Esophagus muscularis mucosa (tissue), 4 donors: ENCODE results near the gene C1orf159. TPM values are rescaled to one million over a fixed set of nuclear protein-coding genes. Genes with fewer than 3 reads are reported as not detected.
"Not testable (repeated sequence)": the region's sequence is repeated elsewhere in the genome, so short reads cannot be mapped to it uniquely, and the experiment has no call there.

Experiments used
- DNase-seq: peaks from one replicate; pipeline ENCODE4 v3.0.0-alpha.2; 2017; ENCODE audit errors: extremely low spot score
- H3K27ac ChIP-seq, 4 donors: fragments of 200-600 bp; sonication (generic); replicated peaks in 1 of 4; 1 replicate in 3 of 4; 2 replicates in 1 of 4; pipeline ENCODE4 v1.5.1; 2016 to 2019; ENCODE audit warnings: mild to moderate bottlenecking in 1 of 4
- H3K27me3 ChIP-seq, 4 donors: fragments of 200-600 bp; sonication (generic); one replicate each; pipeline versions ENCODE4 v1.5.1 to v1.6.0; 2016 to 2019
- H3K36me3 ChIP-seq, 4 donors: fragments of 200-600 bp; sonication (generic); one replicate each; pipeline ENCODE4 v1.5.1; 2016 to 2019
- H3K4me1 ChIP-seq, 4 donors: fragments of 200-600 bp; sonication (generic); one replicate each; pipeline ENCODE4 v1.5.1; 2016 to 2019
- H3K4me3 ChIP-seq, 4 donors: fragments of 200-600 bp; sonication (generic); 1 replicate in 2 of 4; 2 replicates in 2 of 4; pipeline ENCODE4 v1.5.1; 2016 to 2019; ENCODE audit warnings: mild to moderate bottlenecking in 4 of 4, moderate library complexity in 1 of 4
- H3K9me3 ChIP-seq, 4 donors: fragments of 200-600 bp; sonication (generic); 1 replicate in 3 of 4; 2 replicates in 1 of 4; pipeline ENCODE4 v1.5.1; 2016 to 2019
- EP300 ChIP-seq: sonication (generic); formaldehyde crosslinking; IDR thresholded peaks from one replicate; pipeline ENCODE4 v1.6.1; 2017; ENCODE audit warnings: antibody characterized with exemption
- POLR2A ChIP-seq: fragments of 450-650 bp; IDR thresholded peaks from one replicate; pipeline ENCODE4 v1.6.1; 2017; ENCODE audit warnings: antibody characterized with exemption, moderate library complexity, mild to moderate bottlenecking, low read depth
- POLR2AphosphoS5 ChIP-seq, 2 donors: sonication (generic); formaldehyde crosslinking; IDR thresholded peaks; one replicate each; pipeline ENCODE4 v1.6.1; 2017; ENCODE audit warnings: antibody characterized with exemption in 2 of 2
- WGBS: methylation state at CpG from one replicate; pipeline ENCODE4 v1.1.5; 2018; 5-methylcytosine and 5-hydroxymethylcytosine counted together
- intact Hi-C: fragments of 100-400 bp; cut with DNase I; formaldehyde crosslinking; loops from one replicate; pipeline ENCODE4 v1.15.1; 2023
- total RNA-seq, 4 donors: library from RNA; depleted of rRNA; stranded (reverse); fragments of >200 nt; gene quantifications; one replicate each; pipeline versions ENCODE4 v1.1.0 to v1.2.1, GENCODE V29; 2016
- TF ChIP-seq, protein P1 (sequence below), 3 experiments: fragments of 200-600 bp in 2 of 3; fragments of 450-650 bp in 1 of 3; sonication (generic) in 2 of 3; IDR thresholded peaks; one replicate each; pipeline ENCODE4 v1.5.1; 2017 to 2019; ENCODE audit warnings: antibody characterized with exemption in 3 of 3, mild to moderate bottlenecking in 2 of 3, moderate library complexity in 1 of 3

The C1orf159 gene
- total RNA-seq, 4 donors from 2014 or later, result 4.2 to 11.9 (median 8.5) TPM

- intact Hi-C loops, result no loop called here
- no peak for DNase-seq
- no peak overlapping the region for H3K4me3 ChIP-seq
- H3K9me3 ChIP-seq, result no peaks in the 10 kb centered on the region
- H3K4me1 ChIP-seq, result no peaks in the 10 kb centered on the region
- 89% methylated on average over 18 of the region's 18 CpGs for WGBS
- no peaks in the 10 kb centered on the region for H3K27me3 ChIP-seq
- H3K36me3 ChIP-seq, result no peaks in the 10 kb centered on the region
- no peak overlapping the region for H3K27ac ChIP-seq
- TF ChIP-seq, protein P1, sequence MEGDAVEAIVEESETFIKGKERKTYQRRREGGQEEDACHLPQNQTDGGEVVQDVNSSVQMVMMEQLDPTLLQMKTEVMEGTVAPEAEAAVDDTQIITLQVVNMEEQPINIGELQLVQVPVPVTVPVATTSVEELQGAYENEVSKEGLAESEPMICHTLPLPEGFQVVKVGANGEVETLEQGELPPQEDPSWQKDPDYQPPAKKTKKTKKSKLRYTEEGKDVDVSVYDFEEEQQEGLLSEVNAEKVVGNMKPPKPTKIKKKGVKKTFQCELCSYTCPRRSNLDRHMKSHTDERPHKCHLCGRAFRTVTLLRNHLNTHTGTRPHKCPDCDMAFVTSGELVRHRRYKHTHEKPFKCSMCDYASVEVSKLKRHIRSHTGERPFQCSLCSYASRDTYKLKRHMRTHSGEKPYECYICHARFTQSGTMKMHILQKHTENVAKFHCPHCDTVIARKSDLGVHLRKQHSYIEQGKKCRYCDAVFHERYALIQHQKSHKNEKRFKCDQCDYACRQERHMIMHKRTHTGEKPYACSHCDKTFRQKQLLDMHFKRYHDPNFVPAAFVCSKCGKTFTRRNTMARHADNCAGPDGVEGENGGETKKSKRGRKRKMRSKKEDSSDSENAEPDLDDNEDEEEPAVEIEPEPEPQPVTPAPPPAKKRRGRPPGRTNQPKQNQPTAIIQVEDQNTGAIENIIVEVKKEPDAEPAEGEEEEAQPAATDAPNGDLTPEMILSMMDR (IDR thresholded peaks at IDR 0.05), result no peak
- no peak for TF ChIP-seq POLR2A
- no peak for TF ChIP-seq EP300
- no peak for TF ChIP-seq POLR2AphosphoS5 (IDR thresholded peaks at IDR 0.05)
Measured at GRCh38 chr1:1098681-1099421, 17.0 kb downstream of the C1orf159 start.

DNA sequence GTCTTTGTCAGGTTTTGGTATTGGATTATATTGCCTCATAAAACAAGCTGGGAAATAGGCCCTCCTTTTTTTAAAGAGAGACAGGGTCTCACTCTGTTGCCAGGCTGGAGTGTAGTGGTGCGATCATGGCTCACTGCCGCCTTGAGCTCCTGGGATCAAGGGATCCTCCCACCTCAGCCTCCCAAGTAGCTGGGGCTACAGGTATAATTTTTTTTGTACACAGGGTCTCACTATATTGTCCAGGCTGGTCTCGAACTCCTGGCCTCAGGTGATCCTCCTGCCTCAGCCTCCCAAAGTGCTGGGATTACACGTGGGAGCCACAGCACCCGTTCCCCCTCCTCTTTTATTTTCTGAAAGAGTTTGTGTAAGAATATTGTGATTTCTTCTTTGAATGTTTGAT, 19.8 kb downstream of the C1orf159 start:
- DNase-seq, H3K27ac ChIP-seq, H3K27me3 ChIP-seq, H3K4me1 ChIP-seq, intact Hi-C loops, H3K36me3 ChIP-seq, H3K9me3 ChIP-seq, H3K4me3 ChIP-seq: not testable (repeated sequence)
- 96% methylated on average over 5 of the region's 5 CpGs for WGBS

DNA sequence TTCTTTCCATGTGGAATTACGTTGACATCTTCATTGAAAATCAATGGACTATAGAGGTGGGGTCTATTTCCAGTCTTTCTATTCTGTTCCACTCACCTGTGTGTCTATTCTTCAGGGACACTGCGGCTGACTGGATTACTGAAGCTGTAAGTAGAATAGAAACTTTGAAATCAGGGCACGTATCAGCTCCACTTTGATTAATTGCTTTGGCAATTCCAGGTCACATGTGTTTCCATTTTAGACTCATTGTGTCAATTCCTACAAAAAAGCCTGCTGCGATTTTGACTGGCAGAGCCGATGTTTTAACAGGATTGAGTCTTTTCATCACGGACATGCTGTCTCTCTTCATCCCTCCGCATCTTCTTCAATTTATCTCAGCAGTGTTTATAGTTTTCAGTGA, 20.9 kb downstream of the C1orf159 start:
- no peaks in the 10 kb centered on the region for H3K9me3 ChIP-seq
- intact Hi-C loops, result no loop called here
- H3K4me1 ChIP-seq, result no peaks in the 10 kb centered on the region
- TF ChIP-seq POLR2A (no peak), EP300 (no peak), POLR2AphosphoS5 (IDR thresholded peaks at IDR 0.05) (no peak)
- TF ChIP-seq, protein P1 (IDR thresholded peaks at IDR 0.05), result no peak
- H3K36me3 ChIP-seq, result peaks cover 0 to 7% (median 1%) of the 10 kb centered on the region in 4 donors
- H3K27me3 ChIP-seq, result no peaks in the 10 kb centered on the region
- no peak overlapping the region for H3K4me3 ChIP-seq
- 94% methylated on average over 7 of the region's 7 CpGs for WGBS
- DNase-seq, result no peak
- no peak overlapping the region for H3K27ac ChIP-seq

DNA sequence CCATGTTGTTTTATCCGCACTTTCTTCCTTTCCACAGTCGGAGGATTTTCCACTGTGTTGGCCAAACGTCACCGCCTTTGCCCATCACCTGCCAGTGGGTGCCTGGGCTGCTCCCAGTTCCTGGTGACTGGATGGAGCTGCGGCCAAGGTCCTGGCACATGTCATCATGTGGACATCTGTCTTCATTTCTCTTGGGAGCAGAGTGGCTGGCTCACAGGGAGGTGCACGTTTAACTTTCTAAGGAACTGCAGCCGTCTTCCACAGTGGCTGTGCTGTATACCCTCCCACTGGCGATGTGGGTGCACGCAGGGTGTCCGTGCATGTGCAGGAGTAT, 22.3 kb downstream of the C1orf159 start:
- 90% methylated on average over 10 of the region's 10 CpGs for WGBS
- no peak overlapping the region for H3K27ac ChIP-seq
- intact Hi-C loops, result no loop called here

GRCh38 chr1:1092894-1093609, 22.8 kb downstream of the C1orf159 start:
- Histone ChIP-seq H3K4me1 (no peaks in the 10 kb centered on the region), H3K27me3 (no peaks in the 10 kb centered on the region), H3K36me3 (peaks cover 0 to 11% (median 4%) of the 10 kb centered on the region in 4 donors), H3K9me3 (no peaks in the 10 kb centered on the region), H3K27ac (no peak overlapping the region), H3K4me3 (no peak overlapping the region)
- intact Hi-C loops, result no loop called here
- WGBS, result 86% methylated on average over 14 of the region's 14 CpGs
- TF ChIP-seq, protein P1 (IDR thresholded peaks at IDR 0.05), result no peak
- TF ChIP-seq POLR2A, result no peak
- TF ChIP-seq POLR2AphosphoS5 (IDR thresholded peaks at IDR 0.05), result no peak
- no peak for TF ChIP-seq EP300
- DNase-seq, result no peak

More for the DNA sequence above, 22.3 kb downstream of the C1orf159 start:
- DNase-seq, result no peak
- H3K4me3 ChIP-seq, result no peak overlapping the region
- TF ChIP-seq, protein P1 (IDR thresholded peaks at IDR 0.05), result no peak
- TF ChIP-seq EP300 (no peak), POLR2A (no peak), POLR2AphosphoS5 (IDR thresholded peaks at IDR 0.05) (no peak)
- no peaks in the 10 kb centered on the region for H3K9me3 ChIP-seq
- H3K36me3 ChIP-seq, result peaks cover 0 to 11% (median 4%) of the 10 kb centered on the region in 4 donors
- no peaks in the 10 kb centered on the region for H3K4me1 ChIP-seq
- no peaks in the 10 kb centered on the region for H3K27me3 ChIP-seq
